ENCODE data around the gene TARS2. TPM values are rescaled to one million over a fixed set of nuclear protein-coding genes. Genes with fewer than 3 reads are reported as not detected.

The TARS2 gene
- total RNA-seq, 6 experiments from 2014 or later = 17.1 to 21.5 (median 19.4) TPM

- no peak for TF ChIP-seq CTCF (IDR thresholded peaks at IDR 0.05)
- peaks cover 34% of the 10 kb centered on the region for H3K36me3 Mint-ChIP-seq (ENCODE audit: low read depth)
Measured at GRCh38 chr1:150507912-150508864, 21.0 kb downstream of the TARS2 start, which contains the start of gene ECM1. ECM1 (plus strand) TSS chr1:150508109; CDS start chr1:150508210, 101 bp downstream.

GRCh38 chr1:150508982-150509381 is 21.8 kb downstream of the TARS2 start:
- Mint-ChIP-seq H3K9me3 (no peaks in the 10 kb centered on the region), H3K4me1 (ENCODE audit: low read depth) (peaks cover 36% of the 10 kb centered on the region), H3K4me3 (peak overlapping the region; percentile 77), H3K27me3 (ENCODE audit: insufficient read depth) (no peaks in the 10 kb centered on the region), H3K27ac (peak overlapping the region; percentile 83), H3K36me3 (ENCODE audit: low read depth) (peaks cover 39% of the 10 kb centered on the region)
- no peak for DNase-seq
- TF ChIP-seq CTCF (IDR thresholded peaks at IDR 0.05) = no peak

More at GRCh38 chr1:150507912-150508864, 21.0 kb downstream of the TARS2 start, which contains the start of gene ECM1:
- DNase-seq = peak; percentile 68
- Mint-ChIP-seq H3K4me3 (peak within 1 kb of the TSS; percentile 77), H3K27me3 (ENCODE audit: insufficient read depth) (no peaks in the 10 kb centered on the region), H3K27ac (peak within 1 kb of the TSS; percentile 83), H3K4me1 (ENCODE audit: low read depth) (peaks cover 31% of the 10 kb centered on the region), H3K9me3 (no peaks in the 10 kb centered on the region)

- no peak overlapping the region for H3K27ac Mint-ChIP-seq
- peaks cover 51% of the 10 kb centered on the region for H3K4me1 Mint-ChIP-seq (ENCODE audit: low read depth)
- H3K27me3 Mint-ChIP-seq (ENCODE audit: insufficient read depth) = no peaks in the 10 kb centered on the region
- no peak overlapping the region for H3K4me3 Mint-ChIP-seq
- no peak for TF ChIP-seq CTCF (IDR thresholded peaks at IDR 0.05)
- peaks cover 34% of the 10 kb centered on the region for H3K36me3 Mint-ChIP-seq (ENCODE audit: low read depth)
- no peaks in the 10 kb centered on the region for H3K9me3 Mint-ChIP-seq
- DNase-seq = no peak
Measured at GRCh38 chr1:150511551-150511950, 24.3 kb downstream of the TARS2 start.

GRCh38 chr1:150511985-150512660 is 24.9 kb downstream of the TARS2 start:
- Mint-ChIP-seq H3K9me3 (no peaks in the 10 kb centered on the region), H3K27me3 (ENCODE audit: insufficient read depth) (no peaks in the 10 kb centered on the region), H3K4me3 (no peak overlapping the region), H3K36me3 (ENCODE audit: low read depth) (peaks cover 30% of the 10 kb centered on the region), H3K27ac (no peak overlapping the region), H3K4me1 (ENCODE audit: low read depth) (peaks cover 56% of the 10 kb centered on the region)
- DNase-seq = no peak
- no peak for TF ChIP-seq CTCF (IDR thresholded peaks at IDR 0.05)

GRCh38 chr1:150512846-150513245 is 25.6 kb downstream of the TARS2 start:
- no peak for DNase-seq

More at GRCh38 chr1:150512846-150513245, 25.6 kb downstream of the TARS2 start:
- TF ChIP-seq CTCF (IDR thresholded peaks at IDR 0.05) = no peak
- Mint-ChIP-seq H3K27ac (no peak overlapping the region), H3K4me3 (no peak overlapping the region), H3K36me3 (ENCODE audit: low read depth) (peaks cover 27% of the 10 kb centered on the region), H3K27me3 (ENCODE audit: insufficient read depth) (no peaks in the 10 kb centered on the region), H3K4me1 (ENCODE audit: low read depth) (peaks cover 51% of the 10 kb centered on the region), H3K9me3 (no peaks in the 10 kb centered on the region)
